NCI-H748 (cell line): ENCODE results near the gene EPAS1.

Experiments
- DNase-seq: peaks from one replicate; lab custom pipeline; 2025; ENCODE audit not compliant: unreplicated experiment; lab: John Stamatoyannopoulos, UW

EPAS1 gene

GRCh38 chr2:46300406-46300832 is 3.2 kb downstream of the EPAS1 start:
- no peak for DNase-seq

GRCh38 chr2:46302005-46302695 is 4.9 kb downstream of the EPAS1 start:
- DNase-seq, result no peak

GRCh38 chr2:46303233-46303632 is 6.0 kb downstream of the EPAS1 start:
- DNase-seq, result no peak

GRCh38 chr2:46303822-46304221 is 6.6 kb downstream of the EPAS1 start:
- DNase-seq, result no peak

GRCh38 chr2:46304635-46305034 is 7.4 kb downstream of the EPAS1 start:
- DNase-seq, result no peak

GRCh38 chr2:46305187-46305586 is 8.0 kb downstream of the EPAS1 start:
- no peak for DNase-seq

GRCh38 chr2:46305767-46306166 is 8.6 kb downstream of the EPAS1 start:
- DNase-seq, result no peak

- DNase-seq, result peak; percentile 97
Observed at GRCh38 chr2:46306330-46306751, 9.1 kb downstream of the EPAS1 start.

- peak; percentile 22 for DNase-seq
Observed at GRCh38 chr2:46306988-46307655, 9.9 kb downstream of the EPAS1 start.

- DNase-seq, result peak; percentile 58
Observed at GRCh38 chr2:46308081-46308480, 10.9 kb downstream of the EPAS1 start.

GRCh38 chr2:46308629-46309028 is 11.4 kb downstream of the EPAS1 start:
- no peak for DNase-seq

GRCh38 chr2:46309052-46309953 is 12.1 kb downstream of the EPAS1 start:
- DNase-seq, result peak; percentile 30

GRCh38 chr2:46310446-46310845 is 13.2 kb downstream of the EPAS1 start:
- no peak for DNase-seq

- DNase-seq, result no peak
Observed at GRCh38 chr2:46311651-46312223, 14.5 kb downstream of the EPAS1 start.

GRCh38 chr2:46313063-46313462 is 15.9 kb downstream of the EPAS1 start:
- no peak for DNase-seq

- no peak for DNase-seq
Observed at GRCh38 chr2:46314065-46314835, 17.0 kb downstream of the EPAS1 start.

- DNase-seq, result no peak
Observed at GRCh38 chr2:46315103-46315890, 18.1 kb downstream of the EPAS1 start.

- no peak for DNase-seq
Observed at GRCh38 chr2:46317094-46317486, 19.9 kb downstream of the EPAS1 start.

GRCh38 chr2:46318579-46319460 is 21.6 kb downstream of the EPAS1 start:
- DNase-seq, result peak; percentile 9
